DMS53 treated with DMSO at 0.1 percent for 48 hours (cell line): ENCODE measurements around the gene CNOT10.
"Not testable (repeated sequence)": the region's sequence is repeated elsewhere in the genome, so short reads cannot be mapped to it uniquely, and the experiment has no call there.

Experiments used
- DNase-seq: peaks from one replicate; lab custom pipeline; 2025; ENCODE audit not compliant: unreplicated experiment; lab: John Stamatoyannopoulos, UW

CNOT10 gene, protein sequence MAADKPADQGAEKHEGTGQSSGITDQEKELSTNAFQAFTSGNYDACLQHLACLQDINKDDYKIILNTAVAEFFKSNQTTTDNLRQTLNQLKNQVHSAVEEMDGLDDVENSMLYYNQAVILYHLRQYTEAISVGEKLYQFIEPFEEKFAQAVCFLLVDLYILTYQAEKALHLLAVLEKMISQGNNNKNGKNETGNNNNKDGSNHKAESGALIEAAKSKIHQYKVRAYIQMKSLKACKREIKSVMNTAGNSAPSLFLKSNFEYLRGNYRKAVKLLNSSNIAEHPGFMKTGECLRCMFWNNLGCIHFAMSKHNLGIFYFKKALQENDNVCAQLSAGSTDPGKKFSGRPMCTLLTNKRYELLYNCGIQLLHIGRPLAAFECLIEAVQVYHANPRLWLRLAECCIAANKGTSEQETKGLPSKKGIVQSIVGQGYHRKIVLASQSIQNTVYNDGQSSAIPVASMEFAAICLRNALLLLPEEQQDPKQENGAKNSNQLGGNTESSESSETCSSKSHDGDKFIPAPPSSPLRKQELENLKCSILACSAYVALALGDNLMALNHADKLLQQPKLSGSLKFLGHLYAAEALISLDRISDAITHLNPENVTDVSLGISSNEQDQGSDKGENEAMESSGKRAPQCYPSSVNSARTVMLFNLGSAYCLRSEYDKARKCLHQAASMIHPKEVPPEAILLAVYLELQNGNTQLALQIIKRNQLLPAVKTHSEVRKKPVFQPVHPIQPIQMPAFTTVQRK

GRCh38 chr3:32684800-32685542, at the start of gene CNOT10:
Gene CNOT10, plus strand, starts transcription at chr3:32685188. Its CDS starts 273 bp downstream, at chr3:32685461.
- DNase-seq: peak; percentile 27

DNA sequence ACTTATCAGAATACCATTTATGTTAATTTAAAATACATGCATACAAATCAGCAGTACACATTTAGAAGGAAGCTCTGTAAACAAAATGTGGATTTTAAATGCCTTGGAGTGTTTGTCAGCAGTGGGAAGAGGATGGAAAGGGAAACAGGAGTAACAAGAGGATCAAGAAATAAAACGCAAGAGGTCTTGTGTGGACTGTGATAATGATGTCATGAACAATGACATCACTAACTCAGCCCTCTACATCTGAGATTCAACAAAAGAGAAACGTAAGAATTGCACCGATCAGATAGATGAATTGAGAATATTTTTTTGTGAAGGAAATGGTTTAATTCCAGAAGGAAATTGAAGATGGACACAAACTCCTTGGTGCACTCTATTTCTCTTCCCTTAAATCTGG, 44.0 kb upstream of the CNOT10 start:
- DNase-seq: no peak

GRCh38 chr3:32641356-32641755, 43.6 kb upstream of the CNOT10 start:
- no peak for DNase-seq

GRCh38 chr3:32643354-32643753, 41.6 kb upstream of the CNOT10 start:
- DNase-seq: no peak

DNA sequence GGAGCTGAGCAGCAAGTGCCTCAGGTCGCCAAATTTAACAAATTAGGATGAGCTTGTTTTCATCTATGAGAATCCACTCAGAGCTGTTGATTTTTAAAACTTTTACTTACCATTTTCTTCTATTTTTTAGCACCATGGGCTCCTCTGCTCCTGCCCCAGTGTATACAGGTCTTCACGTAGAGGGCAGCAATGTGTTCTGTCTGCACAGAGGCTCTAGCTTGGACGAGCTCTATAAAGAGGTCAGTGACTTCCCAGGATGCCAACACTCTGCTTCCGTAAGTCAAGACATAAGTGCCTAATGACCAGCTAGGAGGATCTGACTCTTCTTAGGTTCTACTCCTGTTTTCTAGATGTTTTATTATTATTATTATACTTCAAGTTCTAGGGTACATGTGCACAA, 41.2 kb upstream of the CNOT10 start:
- no peak for DNase-seq

GRCh38 chr3:32644380-32644779, 40.6 kb upstream of the CNOT10 start:
- no peak for DNase-seq

- no peak for DNase-seq
Measured at GRCh38 chr3:32646761-32647160, 38.2 kb upstream of the CNOT10 start.

DNA sequence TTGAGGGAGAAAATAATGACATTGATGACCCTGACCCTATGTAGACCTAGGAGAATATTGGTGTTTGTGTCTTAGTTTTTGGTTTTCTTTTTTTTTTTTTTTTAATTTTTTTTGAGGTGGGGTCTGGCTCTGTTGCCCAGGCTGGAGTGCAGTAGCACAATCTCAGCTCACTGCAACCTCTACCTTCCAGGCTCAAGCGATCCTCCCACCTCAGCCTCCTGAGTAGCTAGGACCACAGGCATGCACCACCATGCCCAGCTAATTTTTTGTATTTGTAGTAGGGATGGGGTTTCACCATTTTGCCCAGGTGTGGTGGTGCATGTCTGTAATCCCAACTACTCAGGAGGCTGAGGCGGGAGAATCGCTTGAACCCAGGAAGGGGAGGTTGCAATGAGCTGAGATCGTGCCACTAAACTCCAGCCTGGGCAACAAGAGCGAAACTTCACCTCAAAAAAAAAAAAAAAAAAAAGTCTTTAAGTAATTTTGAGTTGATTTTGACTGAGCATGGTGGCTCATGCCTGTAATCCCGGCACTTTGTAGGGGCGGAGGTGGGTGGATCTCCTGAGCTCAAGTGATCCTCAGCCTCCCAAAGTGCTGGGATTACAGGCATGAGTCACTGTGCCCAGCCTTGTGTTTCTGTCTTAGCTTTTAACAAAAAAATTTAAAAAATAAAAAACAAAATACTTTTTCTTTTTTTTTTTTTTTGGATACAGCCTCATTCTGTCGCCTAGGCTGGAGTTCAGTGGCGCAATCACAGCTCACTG, 32.5 kb upstream of the CNOT10 start:
- DNase-seq: not testable (repeated sequence)

DNA sequence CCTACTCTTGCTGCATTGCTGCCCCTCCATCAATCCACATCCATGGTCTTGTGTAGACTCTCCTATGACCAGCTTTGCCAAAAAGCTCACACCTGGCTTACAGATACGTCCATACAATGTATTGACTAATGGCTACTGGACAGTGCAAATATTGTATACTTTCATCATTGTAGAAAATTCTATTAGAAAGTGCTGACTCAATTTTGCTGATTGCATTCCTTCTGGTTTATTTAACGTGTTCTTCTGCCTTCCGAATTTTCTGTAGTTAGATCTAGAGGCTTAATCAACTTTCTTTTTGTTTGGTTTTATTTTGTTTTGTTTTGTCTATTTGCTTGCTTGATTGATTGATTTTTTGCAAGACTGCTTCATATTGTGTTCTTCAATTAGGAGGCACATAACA, 29.8 kb upstream of the CNOT10 start:
- DNase-seq: no peak

GRCh38 chr3:32660634-32661033, 24.4 kb upstream of the CNOT10 start:
- no peak for DNase-seq

DNA sequence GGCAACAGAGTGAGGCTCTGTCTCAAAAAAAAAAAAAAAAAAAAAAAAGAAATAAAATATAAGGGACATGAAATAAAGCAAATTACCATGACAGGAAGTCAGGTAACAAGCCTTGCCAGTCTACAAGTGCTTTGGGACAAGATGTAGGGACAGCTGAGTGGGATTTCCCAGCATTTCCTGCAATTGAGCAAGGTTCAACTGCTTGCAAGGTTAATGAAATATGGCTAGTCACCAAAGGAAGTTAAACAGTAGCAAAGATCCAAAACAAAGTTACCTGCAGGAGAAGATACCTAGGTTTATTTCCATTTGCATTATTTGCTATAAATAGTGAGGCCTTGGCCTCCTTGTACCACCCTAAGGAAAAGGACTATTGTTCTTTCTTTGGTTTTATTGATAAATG, 22.3 kb upstream of the CNOT10 start:
- no peak for DNase-seq

DNA sequence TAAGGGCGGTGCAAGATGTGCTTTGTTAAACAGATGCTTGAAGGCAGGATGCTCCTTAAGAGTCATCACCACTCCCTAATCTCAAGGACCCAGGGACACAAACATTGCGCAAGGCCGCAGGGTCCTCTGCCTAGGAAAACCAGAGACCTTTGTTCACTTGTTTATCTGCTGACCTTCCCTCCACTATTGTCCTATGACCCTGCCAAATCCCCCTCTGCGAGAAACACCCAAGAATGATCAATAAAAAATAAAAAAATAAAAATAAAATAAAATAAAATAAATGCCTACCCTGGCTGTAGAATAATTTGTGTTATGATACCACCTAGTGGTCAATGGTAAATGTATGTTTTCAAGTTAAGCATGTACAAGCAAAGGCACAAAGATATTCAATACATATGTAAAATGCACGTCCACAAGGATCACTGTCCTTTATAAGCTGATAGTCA, 20.3 kb upstream of the CNOT10 start:
- DNase-seq: not testable (repeated sequence)

GRCh38 chr3:32667072-32667582, 17.9 kb upstream of the CNOT10 start:
- DNase-seq: no peak

GRCh38 chr3:32669226-32669625, 15.8 kb upstream of the CNOT10 start:
- not testable (repeated sequence) for DNase-seq

DNA sequence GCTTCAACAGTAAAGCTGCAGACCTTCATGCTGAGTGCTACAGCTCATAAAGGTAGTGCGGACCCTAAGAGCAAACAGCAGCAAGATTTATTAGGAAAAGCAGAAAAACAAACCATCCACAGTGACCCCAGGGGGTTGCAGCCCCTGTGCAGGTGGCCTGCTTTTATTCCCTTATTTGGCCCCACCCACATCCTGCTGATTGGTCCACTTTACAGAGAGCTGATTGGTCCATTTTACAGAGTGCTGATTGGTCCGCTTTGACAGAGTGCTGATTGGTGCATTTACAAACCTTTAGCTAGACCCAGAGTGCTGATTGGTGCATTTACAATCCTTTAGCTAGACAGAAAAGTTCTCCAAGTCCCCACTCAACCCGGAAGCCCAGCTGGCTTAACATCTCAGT, 11.3 kb upstream of the CNOT10 start:
- not testable (repeated sequence) for DNase-seq

DNA sequence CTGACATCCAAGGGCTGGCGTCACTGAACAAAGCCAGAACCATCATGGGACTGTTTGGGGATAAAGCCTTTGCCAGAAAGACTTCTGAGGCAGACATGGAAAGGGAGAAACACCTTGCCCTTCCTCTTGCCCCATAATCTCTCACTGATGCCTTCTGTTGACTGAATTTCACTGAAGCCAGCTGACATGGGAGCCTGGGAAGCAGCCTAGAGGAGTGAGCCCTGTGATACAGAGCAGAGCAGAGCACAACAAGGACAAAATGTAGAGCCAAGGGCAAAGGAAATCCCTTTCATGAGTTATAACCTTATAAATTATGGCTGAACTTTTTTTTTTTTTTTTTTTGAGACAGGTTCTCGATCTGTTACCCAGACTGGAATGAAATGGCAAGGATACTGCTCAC, 9.8 kb upstream of the CNOT10 start:
- DNase-seq: no peak

DNA sequence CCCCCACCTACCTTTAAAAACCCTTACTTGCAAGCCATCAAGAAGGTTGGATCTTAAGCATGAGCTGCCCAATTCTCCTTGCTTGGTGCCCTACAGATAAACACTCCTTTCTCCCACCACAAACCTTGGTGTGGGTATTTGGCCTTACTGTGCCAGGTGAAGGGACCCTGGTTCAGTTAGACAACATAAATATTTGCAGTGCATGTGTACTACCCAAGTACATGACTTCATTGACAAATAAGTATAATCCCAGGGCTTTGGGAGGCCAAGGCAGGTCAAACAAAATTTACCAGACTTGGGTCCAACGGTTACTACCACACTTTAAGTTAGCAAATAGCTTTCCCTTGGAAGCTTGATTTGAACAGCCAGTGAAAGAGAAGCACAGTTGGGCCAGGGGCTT, 9.3 kb upstream of the CNOT10 start:
- no peak for DNase-seq

GRCh38 chr3:32681811-32682210, 3.2 kb upstream of the CNOT10 start:
- no peak for DNase-seq

DNA sequence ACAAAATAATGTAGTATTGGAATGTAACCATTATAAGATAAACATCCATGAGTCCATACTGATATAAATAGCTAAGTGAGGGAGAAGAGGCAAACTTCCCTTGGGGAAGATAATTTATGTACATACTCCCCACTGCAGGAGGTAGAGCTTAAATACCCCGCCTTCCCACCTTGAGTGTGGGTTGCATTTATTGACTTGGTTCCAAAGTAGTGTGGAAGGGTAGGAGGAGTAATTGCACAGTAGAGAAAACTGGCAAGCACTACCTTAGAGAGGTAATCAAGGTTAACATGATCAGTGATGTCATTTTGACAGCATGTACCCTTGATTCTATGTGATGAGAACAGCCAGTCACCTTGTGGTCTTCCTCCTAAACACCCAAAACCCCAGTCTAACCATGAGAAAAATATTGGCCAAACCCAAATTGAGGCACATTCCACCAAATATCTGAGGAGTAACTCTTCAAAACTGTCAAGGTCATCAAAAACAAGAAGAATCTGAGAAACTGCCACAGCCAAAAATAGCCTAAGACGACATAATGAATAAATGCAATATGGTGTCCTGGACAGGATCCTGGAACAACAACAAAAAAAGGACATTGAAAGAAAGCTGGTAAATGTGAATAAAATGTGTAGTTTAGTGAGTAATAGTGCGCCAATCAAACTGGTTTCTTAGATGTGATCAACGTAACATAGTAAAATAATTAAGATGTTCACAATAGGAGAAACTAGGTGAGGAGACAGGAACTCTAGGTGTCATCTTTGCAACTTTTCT, 774 bp upstream of the CNOT10 start:
- DNase-seq: no peak
